Loucy (cell line): Measurements from ENCODE around the gene ERFL.

Experiments used
- CTCF ChIP-seq: fragments of 200-600 bp; sonication (generic); conservative IDR thresholded peaks from 2 replicates; pipeline ENCODE4 v1.5.1; 2014; ENCODE audit warnings: mild to moderate bottlenecking, antibody characterized with exemption, low read length
- EZH2phosphoT487 ChIP-seq: fragments of 200-600 bp; IDR thresholded peaks from 2 replicates; pipeline ENCODE4 v1.6.1; 2018; ENCODE audit warnings: antibody characterized with exemption, mild to moderate bottlenecking, moderate library complexity, borderline replicate concordance

- TF ChIP-seq CTCF (no peak), EZH2phosphoT487 (no peak)
Measured at GRCh38 chr19:41958367-41959055, 30.3 kb upstream of the ERFL start.
